H1 (cell line): ENCODE measurements around the gene MIGA1. TPM values are rescaled to one million over a fixed set of nuclear protein-coding genes. Genes with fewer than 3 reads are reported as not detected.

Experiments used
- PHF8 ChIP-seq: fragments of 200-600 bp; sonication (generic); conservative IDR thresholded peaks from 2 replicates; pipeline ENCODE4 v1.7.1; 2012; ENCODE audit warnings: low read depth, mild to moderate bottlenecking, inconsistent platforms, low read length, moderate library complexity
- polyA plus RNA-seq, 7 experiments: library from polyadenylated mRNA; depleted of rRNA in 3 of 7; stranded (reverse) in 5 of 7; unstranded in 2 of 7; fragments of >200 nt in 5 of 7; fragments of 200-250 nt in 2 of 7; gene quantifications; 1 replicate in 5 of 7; 2 replicates in 1 of 7; 4 replicates in 1 of 7; pipeline versions ENCODE4 v1.2.1 to v1.2.3, GENCODE V29; 2011 to 2013; ENCODE audit warnings: missing spikeins in 2 of 7, mixed read lengths in 2 of 7
- total RNA-seq: library from RNA; stranded (reverse); fragmentation: NEBNext Ultra II Directional; extraction: Animal tissue kit (Norgen Biotek cat#: 25700); gene quantifications from 2 replicates; pipeline ENCODE4 v1.2.1, GENCODE V29; 2021

MIGA1 gene
- total and polyA plus RNA-seq, 2 of the 8 experiments (the other 6 are each of a cell fraction or from before 2014, with no cell fraction given) = 0.95 to 7.0 TPM

- no peak for TF ChIP-seq PHF8
- TF ChIP-seq, all 59 proteins: peak for 0
Measured at GRCh38 chr1:77927414-77927813, 148.0 kb downstream of the MIGA1 start (continued).

Other genes starting within 250 kb of the MIGA1 start
- 54.6 and 54.7 TPM in 2 replicates for gene ZZZ3, start 97.0 kb upstream of the MIGA1 start, total RNA-seq
- gene ZZZ3, start 97.0 kb upstream of the MIGA1 start, polyA plus RNA-seq (2011; rRNA removed) = 8.5 and 12.8 TPM in 2 replicates
- gene USP33, start 19.8 kb upstream of the MIGA1 start, total RNA-seq = 51.7 and 55.5 TPM in 2 replicates
- 11.8 and 20.0 TPM in 2 replicates for gene USP33, start 19.8 kb upstream of the MIGA1 start, polyA plus RNA-seq (2011; rRNA removed)
- gene NEXN, start 109.0 kb downstream of the MIGA1 start, total RNA-seq = 2.6 and 2.9 TPM in 2 replicates
- gene NEXN, start 109.0 kb downstream of the MIGA1 start, polyA plus RNA-seq (2011; rRNA removed) = 0.17 and 0.20 TPM in 2 replicates
- gene FUBP1, start 199.4 kb downstream of the MIGA1 start, total RNA-seq = 201 and 206 TPM in 2 replicates
- gene FUBP1, start 199.4 kb downstream of the MIGA1 start, polyA plus RNA-seq (2011; rRNA removed) = 184 and 224 TPM in 2 replicates
- gene DNAJB4, start 225.3 kb downstream of the MIGA1 start, total RNA-seq = 20.2 and 21.8 TPM in 2 replicates
- 5.7 and 6.6 TPM in 2 replicates for gene DNAJB4, start 225.3 kb downstream of the MIGA1 start, polyA plus RNA-seq (2011; rRNA removed)